GM10847 (cell line): ENCODE results near the gene STX11.
A peak's percentile ranks its signal among the peaks of the same experiment; 100 is the strongest.

Experiments
- POLR2A ChIP-seq: IDR thresholded peaks from 2 replicates; pipeline ENCODE4 v1.6.1; 2011; ENCODE audit not compliant: insufficient read length; ENCODE audit errors: extremely low read depth

The STX11 gene

GRCh38 chr6:144149894-144150709 is at the start of gene STX11:
TSS of gene STX11 (plus strand) at chr6:144150517. CDS start at chr6:144186628, 36,111 bp downstream.
- TF ChIP-seq POLR2A, result peak; percentile 92

- no peak for TF ChIP-seq POLR2A
Measured at GRCh38 chr6:144103026-144103563, 47.2 kb upstream of the STX11 start.

- no peak for TF ChIP-seq POLR2A
Measured at GRCh38 chr6:144104488-144104887, 45.8 kb upstream of the STX11 start.

GRCh38 chr6:144104898-144105487 is 45.3 kb upstream of the STX11 start:
- no peak for TF ChIP-seq POLR2A

- no peak for TF ChIP-seq POLR2A
Measured at GRCh38 chr6:144106206-144106605, 44.1 kb upstream of the STX11 start.

GRCh38 chr6:144110210-144110609 is 40.1 kb upstream of the STX11 start:
- TF ChIP-seq POLR2A, result no peak

GRCh38 chr6:144113366-144113765 is 37.0 kb upstream of the STX11 start:
- TF ChIP-seq POLR2A, result no peak

GRCh38 chr6:144115219-144115618 is 35.1 kb upstream of the STX11 start:
- no peak for TF ChIP-seq POLR2A

- no peak for TF ChIP-seq POLR2A
Measured at GRCh38 chr6:144119376-144119775, 30.9 kb upstream of the STX11 start.

- no peak for TF ChIP-seq POLR2A
Measured at GRCh38 chr6:144122861-144123260, 27.5 kb upstream of the STX11 start.

- TF ChIP-seq POLR2A, result no peak
Measured at GRCh38 chr6:144123421-144123820, 26.9 kb upstream of the STX11 start.

GRCh38 chr6:144123836-144124235 is 26.5 kb upstream of the STX11 start:
- no peak for TF ChIP-seq POLR2A

- TF ChIP-seq POLR2A, result no peak
Measured at GRCh38 chr6:144127097-144127496, 23.2 kb upstream of the STX11 start.

- no peak for TF ChIP-seq POLR2A
Measured at GRCh38 chr6:144129469-144129868, 20.8 kb upstream of the STX11 start.

- TF ChIP-seq POLR2A, result no peak
Measured at GRCh38 chr6:144131248-144131709, 19.0 kb upstream of the STX11 start.

GRCh38 chr6:144133225-144133821 is 17.0 kb upstream of the STX11 start:
- TF ChIP-seq POLR2A, result no peak

- no peak for TF ChIP-seq POLR2A
Measured at GRCh38 chr6:144134176-144134575, 16.1 kb upstream of the STX11 start.

- TF ChIP-seq POLR2A, result no peak
Measured at GRCh38 chr6:144134737-144135136, 15.6 kb upstream of the STX11 start.
